Activated naive CD8-positive, alpha-beta T cell treated with anti-CD3 and anti-CD28 coated beads, Interleukin-2, amount 50 U/mL, for 24 hours (primary cell): ENCODE results near the gene ATP8B1.

Experiments
- ATAC-seq: fragments of 150-1000 bp; cut with Tn5 transposase; one replicate; pipeline ENCODE4 v1.10.0; 2021
- DNase-seq: peaks from one replicate; pipeline ENCODE4 v3.0.0; 2021
- H3K27ac Mint-ChIP-seq: one replicate; pipeline ENCODE4 v1.8.0; 2021; ENCODE audit warnings: mild to moderate bottlenecking, mixed read lengths
- H3K27me3 Mint-ChIP-seq: one replicate; pipeline ENCODE4 v1.8.0; 2021; ENCODE audit warnings: mixed read lengths
- H3K36me3 Mint-ChIP-seq: one replicate; pipeline ENCODE4 v1.8.0; 2021; ENCODE audit warnings: low read depth, mixed read lengths
- H3K4me1 Mint-ChIP-seq: one replicate; pipeline ENCODE4 v1.8.0; 2021; ENCODE audit warnings: mixed read lengths
- H3K4me3 Mint-ChIP-seq: one replicate; pipeline ENCODE4 v1.8.0; 2021; ENCODE audit warnings: mild to moderate bottlenecking, moderate library complexity, mixed read lengths
- H3K9me3 Mint-ChIP-seq: one replicate; pipeline ENCODE4 v1.8.0; 2021; ENCODE audit warnings: mixed read lengths

ATP8B1 gene

DNA sequence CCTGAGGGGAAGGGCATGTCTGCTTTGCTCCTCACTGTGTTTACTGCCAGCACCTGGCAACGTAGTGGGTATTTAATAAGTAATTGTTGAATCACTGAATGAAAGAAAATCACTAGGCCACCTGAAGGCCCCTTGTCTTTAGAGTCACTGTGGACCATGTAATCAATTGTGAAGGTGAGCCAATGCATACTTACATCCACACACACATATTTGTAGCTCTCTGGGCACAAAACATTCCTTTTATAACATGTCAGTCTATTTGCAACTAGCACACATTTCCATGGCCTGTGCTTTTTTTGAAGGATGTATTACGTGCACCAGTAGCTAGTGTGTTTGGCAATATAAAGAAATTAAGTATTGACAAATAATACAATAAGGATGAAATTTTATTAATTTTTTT is 11.2 kb downstream of the ATP8B1 start:
- no peak overlapping the region for H3K27ac Mint-ChIP-seq
- no peak for DNase-seq

DNA sequence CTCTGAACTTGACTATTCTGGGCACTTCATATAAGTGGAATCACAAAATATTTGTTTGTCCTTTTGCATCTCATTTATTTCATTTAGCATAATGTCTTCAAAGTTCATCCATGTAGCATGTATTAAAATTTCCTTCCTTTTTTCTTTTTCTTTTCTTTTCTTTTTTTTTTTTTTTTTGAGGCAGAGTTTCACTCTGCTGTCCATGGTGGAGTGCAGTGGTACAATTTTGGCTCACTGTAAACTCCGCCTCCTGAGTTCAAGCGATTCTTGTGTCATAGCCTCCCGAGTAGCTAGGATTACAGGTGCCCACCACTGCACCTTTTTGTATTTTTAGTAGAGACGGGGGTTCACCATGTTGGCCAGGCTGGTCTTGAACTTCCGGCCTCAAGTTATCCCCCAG is 11.9 kb downstream of the ATP8B1 start:
- Mint-ChIP-seq H3K4me3 (no peak overlapping the region), H3K36me3 (peaks cover 3% of the 10 kb centered on the region), H3K27ac (no peak overlapping the region), H3K27me3 (peaks cover 14% of the 10 kb centered on the region), H3K9me3 (peaks cover 3% of the 10 kb centered on the region), H3K4me1 (no peaks in the 10 kb centered on the region)
- DNase-seq (no peak), ATAC-seq (no peak)

More for the DNA sequence above, 11.2 kb downstream of the ATP8B1 start:
- peaks cover 3% of the 10 kb centered on the region for H3K36me3 Mint-ChIP-seq
- no peak for ATAC-seq
- H3K27me3 Mint-ChIP-seq = peaks cover 16% of the 10 kb centered on the region
- H3K4me3 Mint-ChIP-seq = no peak overlapping the region
- H3K9me3 Mint-ChIP-seq = peaks cover 3% of the 10 kb centered on the region
- H3K4me1 Mint-ChIP-seq = peaks cover 1% of the 10 kb centered on the region

DNA sequence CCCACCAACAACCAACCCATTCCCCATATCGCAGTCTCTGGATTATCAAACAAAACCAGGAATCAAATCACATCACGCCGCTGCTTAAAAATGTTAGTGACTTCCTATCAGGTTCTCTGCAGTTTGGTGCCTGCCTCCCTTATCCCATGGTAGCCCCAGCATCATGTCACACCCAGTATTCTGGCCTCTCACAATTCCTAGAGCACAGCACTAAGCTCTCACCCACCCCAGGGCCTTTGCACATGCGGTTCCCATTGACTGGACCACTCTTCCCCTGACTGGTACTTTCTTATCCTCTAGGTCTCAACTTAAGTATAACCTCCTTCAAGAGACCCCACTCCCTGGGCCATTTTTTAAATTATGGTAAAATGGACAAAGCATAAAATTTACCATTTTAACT is 12.8 kb downstream of the ATP8B1 start:
- H3K4me3 Mint-ChIP-seq = no peak overlapping the region
- no peaks in the 10 kb centered on the region for H3K36me3 Mint-ChIP-seq
- DNase-seq (no peak), ATAC-seq (no peak)
- no peak overlapping the region for H3K27ac Mint-ChIP-seq
- peaks cover under 1% of the 10 kb centered on the region for H3K9me3 Mint-ChIP-seq
- H3K27me3 Mint-ChIP-seq = peaks cover 10% of the 10 kb centered on the region
- no peaks in the 10 kb centered on the region for H3K4me1 Mint-ChIP-seq

DNA sequence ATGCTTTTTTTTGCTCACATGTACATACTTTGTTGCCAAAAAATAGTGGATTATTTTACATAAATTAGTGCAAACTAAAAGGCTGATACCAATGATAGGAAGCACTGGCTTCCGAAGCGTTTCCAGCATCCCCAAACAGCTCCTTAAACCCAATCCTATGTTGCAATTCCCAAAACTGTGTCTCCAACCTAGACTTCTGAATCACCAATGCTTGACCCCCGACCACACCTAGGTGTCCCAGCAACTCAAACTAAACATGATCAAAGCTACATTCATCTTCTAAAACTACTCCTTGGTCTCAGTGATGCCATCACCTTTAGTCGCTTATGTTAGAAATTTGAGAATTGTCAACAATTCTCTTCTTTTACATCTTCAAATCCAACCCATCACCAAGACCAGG is 13.4 kb downstream of the ATP8B1 start:
- Mint-ChIP-seq H3K36me3 (no peaks in the 10 kb centered on the region), H3K27me3 (peaks cover 10% of the 10 kb centered on the region), H3K4me1 (peaks cover under 1% of the 10 kb centered on the region), H3K4me3 (no peak overlapping the region), H3K9me3 (no peaks in the 10 kb centered on the region), H3K27ac (no peak overlapping the region)
- no peak for DNase-seq
- no peak for ATAC-seq

DNA sequence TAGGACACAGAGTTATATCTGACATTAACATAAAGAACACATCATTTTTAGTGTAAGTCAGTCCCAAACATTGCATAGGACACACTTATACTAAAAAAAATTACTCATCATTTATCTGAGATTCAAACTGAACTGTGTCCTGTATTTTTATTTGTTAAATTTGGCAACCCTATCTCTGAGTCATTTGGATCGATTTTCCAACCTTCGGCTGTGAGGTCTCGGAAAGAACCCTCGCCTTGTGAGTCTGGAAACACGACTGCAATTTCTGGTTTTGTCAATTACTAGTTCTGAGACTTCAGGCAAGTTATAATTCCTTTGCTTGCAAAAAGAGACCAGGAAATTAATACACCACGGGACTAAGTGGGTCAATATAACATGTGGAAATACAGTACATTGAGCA is 14.0 kb downstream of the ATP8B1 start:
- no peak for DNase-seq
- no peak for ATAC-seq
- no peaks in the 10 kb centered on the region for H3K9me3 Mint-ChIP-seq
- H3K4me1 Mint-ChIP-seq = peaks cover 6% of the 10 kb centered on the region
- no peak overlapping the region for H3K27ac Mint-ChIP-seq
- no peaks in the 10 kb centered on the region for H3K36me3 Mint-ChIP-seq
- H3K4me3 Mint-ChIP-seq = no peak overlapping the region
- peaks cover 10% of the 10 kb centered on the region for H3K27me3 Mint-ChIP-seq

DNA sequence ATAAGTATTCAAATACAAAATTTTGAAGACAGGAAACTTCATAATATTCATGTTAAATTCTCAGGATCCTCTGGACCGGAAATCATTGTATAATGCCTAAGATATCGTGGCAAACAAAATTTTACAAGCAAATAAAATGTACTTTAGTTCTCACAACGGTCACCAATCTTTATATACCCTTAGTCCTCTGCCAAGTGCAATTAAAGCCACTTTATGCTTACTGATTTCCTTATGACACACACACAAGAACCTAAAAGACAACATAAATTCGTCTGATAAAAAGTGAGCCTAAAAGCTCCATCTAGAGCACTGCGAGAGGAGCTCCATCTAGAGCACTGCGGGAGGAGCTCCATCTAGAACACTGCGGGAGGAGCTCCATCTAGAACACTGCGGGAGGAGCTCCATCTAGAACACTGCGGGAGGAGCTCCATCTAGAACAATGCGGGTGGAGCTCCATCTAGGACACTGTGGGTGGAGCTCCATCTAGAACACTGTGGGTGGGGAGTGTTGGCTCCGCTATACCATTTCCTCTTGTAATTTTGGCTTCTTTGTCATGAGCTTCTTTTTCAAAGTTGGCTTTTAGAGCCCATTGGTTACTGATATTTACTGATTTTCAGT is 15.9 kb downstream of the ATP8B1 start:
- Mint-ChIP-seq H3K27ac (no peak overlapping the region), H3K4me1 (peaks cover 6% of the 10 kb centered on the region), H3K4me3 (no peak overlapping the region), H3K9me3 (no peaks in the 10 kb centered on the region), H3K27me3 (no peaks in the 10 kb centered on the region), H3K36me3 (no peaks in the 10 kb centered on the region)
- no peak for ATAC-seq
- no peak for DNase-seq

DNA sequence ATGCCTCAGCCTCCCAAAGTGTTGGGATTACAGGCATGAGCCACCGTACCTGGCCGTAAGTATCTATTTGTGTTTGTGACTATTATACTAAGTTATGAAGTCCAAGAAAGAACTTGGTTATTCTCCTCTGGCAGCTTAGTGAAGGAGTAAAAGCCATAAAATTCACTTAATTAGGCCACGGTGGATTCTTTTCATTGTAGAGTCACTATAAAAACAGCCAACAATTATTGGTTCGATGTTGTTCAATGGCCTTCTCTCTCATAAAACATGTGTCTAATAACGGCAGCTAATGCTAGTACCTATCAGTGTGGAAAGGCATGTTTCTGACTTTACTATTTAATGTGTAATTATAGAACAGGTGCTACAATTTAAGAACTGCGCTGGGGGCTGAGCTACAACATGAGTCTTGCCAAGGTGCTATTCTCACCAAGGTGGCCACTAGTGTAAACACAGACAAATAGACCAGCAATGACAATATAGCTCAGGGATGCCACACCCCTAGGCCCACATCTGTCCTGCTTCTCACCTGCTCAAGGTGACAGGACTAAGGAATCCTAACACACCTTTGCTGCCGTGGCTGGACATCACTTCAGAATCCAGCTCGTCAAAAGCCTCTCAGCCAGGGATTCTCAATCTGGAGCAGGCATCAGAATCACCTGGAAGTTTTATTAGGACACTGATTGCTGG is 17.2 kb downstream of the ATP8B1 start:
- no peak overlapping the region for H3K4me3 Mint-ChIP-seq
- H3K9me3 Mint-ChIP-seq = no peaks in the 10 kb centered on the region
- H3K27ac Mint-ChIP-seq = no peak overlapping the region
- H3K4me1 Mint-ChIP-seq = peaks cover 9% of the 10 kb centered on the region
- no peaks in the 10 kb centered on the region for H3K36me3 Mint-ChIP-seq
- DNase-seq (no peak), ATAC-seq (no peak)
- H3K27me3 Mint-ChIP-seq = no peaks in the 10 kb centered on the region

DNA sequence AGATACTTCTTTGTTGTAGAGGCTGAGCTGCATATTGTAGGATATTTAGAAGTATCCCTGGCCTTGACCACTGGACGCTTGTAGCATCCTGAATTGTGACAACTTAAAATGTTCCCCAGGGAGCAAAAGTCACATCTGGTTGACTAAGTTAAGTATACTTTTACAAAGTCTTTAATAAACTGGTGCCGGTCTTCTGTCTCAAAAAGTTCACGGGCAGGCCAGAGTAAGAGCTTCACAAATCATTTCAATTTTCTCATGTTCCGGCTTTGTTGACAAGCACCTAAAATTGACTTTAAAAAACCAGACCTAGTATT is 18.4 kb downstream of the ATP8B1 start:
- ATAC-seq = no peak
- no peaks in the 10 kb centered on the region for H3K9me3 Mint-ChIP-seq
- DNase-seq = no peak
- no peaks in the 10 kb centered on the region for H3K27me3 Mint-ChIP-seq
- H3K36me3 Mint-ChIP-seq = no peaks in the 10 kb centered on the region
- no peak overlapping the region for H3K27ac Mint-ChIP-seq
- H3K4me3 Mint-ChIP-seq = no peak overlapping the region
- H3K4me1 Mint-ChIP-seq = peaks cover 18% of the 10 kb centered on the region

DNA sequence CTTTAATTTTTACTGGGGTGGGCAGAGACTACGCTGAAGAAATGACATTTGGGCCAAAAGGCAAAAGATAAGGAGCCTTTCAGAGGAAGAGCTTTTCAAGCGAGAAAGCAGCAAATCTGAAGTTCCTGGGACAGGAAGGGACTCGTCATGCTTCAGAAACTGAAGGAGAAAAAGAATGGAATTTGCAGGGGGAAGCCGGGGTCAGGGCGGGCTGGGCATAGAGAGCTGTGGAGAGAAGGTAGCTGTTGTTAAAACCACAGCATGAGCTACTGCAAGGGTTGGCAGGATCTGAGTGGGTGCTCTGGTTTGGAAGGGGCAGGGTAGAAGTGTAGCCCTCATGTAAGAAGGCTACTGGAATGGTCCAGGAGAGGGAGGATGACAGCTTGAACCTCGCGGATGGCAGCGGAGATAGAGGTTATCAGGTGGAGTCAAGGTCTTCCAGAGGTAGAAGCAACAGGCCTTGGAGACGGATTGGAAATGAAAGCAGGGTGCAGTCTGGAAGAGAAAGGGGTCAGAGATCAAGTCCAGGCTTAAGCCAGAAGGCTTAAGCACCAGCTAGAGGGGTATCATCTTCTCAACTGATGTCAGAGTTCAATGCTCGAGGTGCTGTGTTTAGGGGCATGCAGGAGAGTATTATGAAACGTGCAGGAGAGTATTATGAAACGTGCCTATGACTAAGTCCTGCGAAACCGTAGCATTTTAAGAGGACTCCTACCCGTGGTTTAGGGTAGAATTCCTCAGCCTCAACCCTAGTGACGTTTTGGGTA is 18.9 kb downstream of the ATP8B1 start:
- DNase-seq = no peak
- no peaks in the 10 kb centered on the region for H3K9me3 Mint-ChIP-seq

DNA sequence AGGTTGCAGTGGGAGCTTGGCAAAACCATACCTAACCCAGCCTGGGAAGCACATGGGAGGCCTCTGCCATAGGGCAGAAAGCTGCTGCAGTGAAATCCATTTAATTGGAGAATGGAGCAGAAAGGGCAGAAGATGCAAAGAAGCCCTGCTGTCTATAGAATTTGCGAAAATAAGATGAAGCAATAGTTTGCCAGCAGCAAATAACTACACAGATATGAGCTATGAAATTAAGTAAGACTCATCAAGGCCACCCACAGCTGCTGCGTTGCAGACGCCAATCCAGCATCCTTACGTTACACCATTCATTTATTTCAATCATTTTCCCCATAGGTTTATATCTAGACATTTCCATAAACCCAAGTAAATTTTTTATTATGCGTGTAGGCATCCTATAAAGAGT is 21.1 kb downstream of the ATP8B1 start:
- Mint-ChIP-seq H3K9me3 (no peaks in the 10 kb centered on the region), H3K27me3 (no peaks in the 10 kb centered on the region), H3K27ac (no peak overlapping the region), H3K4me1 (peaks cover 20% of the 10 kb centered on the region), H3K36me3 (no peaks in the 10 kb centered on the region), H3K4me3 (no peak overlapping the region)
- ATAC-seq = no peak
- no peak for DNase-seq

More for the DNA sequence above, 18.9 kb downstream of the ATP8B1 start:
- no peaks in the 10 kb centered on the region for H3K36me3 Mint-ChIP-seq
- peak; percentile 73 for ATAC-seq
- H3K27me3 Mint-ChIP-seq = no peaks in the 10 kb centered on the region
- H3K4me3 Mint-ChIP-seq = no peak overlapping the region
- H3K4me1 Mint-ChIP-seq = peaks cover 18% of the 10 kb centered on the region
- no peak overlapping the region for H3K27ac Mint-ChIP-seq

DNA sequence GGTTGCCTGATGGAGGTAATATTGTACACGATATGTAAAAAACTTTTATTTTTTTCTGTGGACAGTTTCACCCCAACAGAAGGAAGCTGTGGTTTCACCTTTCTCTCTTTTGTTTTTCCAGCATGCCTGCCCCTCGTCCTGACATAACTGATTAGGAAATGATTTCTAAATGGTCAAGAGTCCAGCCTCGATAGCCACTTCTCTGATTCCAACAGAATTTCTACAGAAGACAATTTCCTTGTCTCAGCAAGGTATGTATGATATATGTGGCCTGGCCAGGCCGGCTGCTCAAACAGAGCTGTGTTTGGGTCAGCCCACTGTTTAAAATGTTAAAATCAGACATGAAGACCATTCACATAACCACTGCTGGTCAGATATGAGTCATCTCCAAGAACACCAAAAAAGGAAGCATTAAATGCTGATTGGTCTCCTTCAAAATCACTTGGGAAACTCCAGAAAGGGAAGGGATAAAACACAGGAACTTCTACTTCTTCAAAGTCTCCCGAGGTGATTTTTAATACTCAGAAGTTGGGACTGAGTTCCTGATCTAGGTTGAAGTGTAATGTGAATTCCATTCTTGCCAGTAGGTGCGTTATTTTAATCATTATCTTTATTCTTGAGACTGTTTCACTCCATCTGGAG is 22.3 kb downstream of the ATP8B1 start:
- Mint-ChIP-seq H3K9me3 (no peaks in the 10 kb centered on the region), H3K36me3 (peaks cover 2% of the 10 kb centered on the region), H3K27me3 (no peaks in the 10 kb centered on the region), H3K4me3 (no peak overlapping the region), H3K4me1 (peaks cover 33% of the 10 kb centered on the region), H3K27ac (no peak overlapping the region)
- DNase-seq (no peak), ATAC-seq (no peak)

DNA sequence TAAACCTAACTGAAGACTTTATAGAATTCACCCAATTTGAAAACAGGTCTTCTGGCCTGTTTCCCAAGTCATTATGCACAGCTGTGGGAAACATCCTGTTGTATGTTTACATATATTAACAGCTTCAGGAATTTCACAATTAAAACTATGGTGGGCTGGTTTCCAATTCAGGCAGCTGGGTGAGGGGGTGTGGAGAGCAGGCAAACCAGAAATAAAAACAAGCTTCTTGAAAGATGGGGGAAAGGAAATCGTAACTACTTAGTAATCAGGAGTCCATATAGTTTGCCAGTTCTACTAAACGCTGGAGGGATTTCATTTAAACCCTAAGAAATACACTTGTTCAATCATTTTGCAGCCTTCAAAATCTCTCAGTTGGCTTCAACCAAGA is 22.8 kb downstream of the ATP8B1 start:
- Mint-ChIP-seq H3K36me3 (peaks cover 2% of the 10 kb centered on the region), H3K27me3 (no peaks in the 10 kb centered on the region), H3K27ac (no peak overlapping the region), H3K9me3 (no peaks in the 10 kb centered on the region), H3K4me3 (no peak overlapping the region), H3K4me1 (peaks cover 38% of the 10 kb centered on the region)
- ATAC-seq (no peak), DNase-seq (no peak)

DNA sequence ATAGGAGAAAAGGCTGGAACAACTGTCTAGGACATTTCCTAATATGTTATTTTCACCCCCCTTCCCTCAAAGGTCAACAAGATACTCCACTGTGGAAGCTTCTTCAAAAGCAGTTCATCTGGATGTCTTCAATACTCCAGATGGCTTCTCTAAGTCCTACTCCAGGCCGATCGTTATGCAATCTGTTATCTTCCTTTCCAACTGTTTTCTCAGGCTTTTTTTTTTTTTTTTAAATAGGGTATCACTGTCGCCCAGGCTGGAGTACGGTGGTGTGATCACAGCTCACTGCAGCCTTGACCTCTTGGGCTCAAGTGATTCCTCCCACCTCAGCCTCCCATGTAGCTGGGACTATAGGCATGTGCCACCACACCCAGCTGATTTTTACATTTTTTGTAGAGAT is 26.3 kb downstream of the ATP8B1 start:
- ATAC-seq = no peak
- Mint-ChIP-seq H3K9me3 (no peaks in the 10 kb centered on the region), H3K27me3 (peaks cover 4% of the 10 kb centered on the region), H3K27ac (peak overlapping the region; percentile 88), H3K4me3 (no peak overlapping the region), H3K4me1 (peaks cover 38% of the 10 kb centered on the region), H3K36me3 (peaks cover 2% of the 10 kb centered on the region)
- no peak for DNase-seq

DNA sequence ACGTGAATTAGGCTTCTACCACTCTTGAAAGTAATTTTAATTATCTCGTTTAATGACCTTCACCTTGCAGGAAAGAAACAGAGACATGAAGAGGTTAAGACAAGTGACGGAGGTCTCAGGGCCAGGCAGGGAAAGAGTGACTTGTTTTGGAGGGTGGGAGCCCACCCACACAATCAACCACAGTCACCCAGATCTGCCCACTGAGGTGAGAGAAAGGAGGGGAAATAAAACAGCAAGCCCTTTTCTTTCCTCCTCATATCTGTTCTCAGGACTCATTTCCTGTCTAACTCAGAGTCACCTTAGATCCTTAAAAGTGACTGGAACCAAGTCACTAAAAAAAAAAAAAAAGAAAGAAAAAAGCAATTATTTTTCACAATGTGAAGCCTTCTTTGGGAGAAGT is 26.8 kb downstream of the ATP8B1 start:
- peaks cover 38% of the 10 kb centered on the region for H3K4me1 Mint-ChIP-seq
- H3K36me3 Mint-ChIP-seq = peaks cover 2% of the 10 kb centered on the region
- peaks cover 4% of the 10 kb centered on the region for H3K27me3 Mint-ChIP-seq
- H3K9me3 Mint-ChIP-seq = no peaks in the 10 kb centered on the region
- peak overlapping the region; percentile 33 for H3K4me3 Mint-ChIP-seq
- ATAC-seq (peak; percentile 80), DNase-seq (peak; percentile 53)
- peak overlapping the region; percentile 88 for H3K27ac Mint-ChIP-seq

DNA sequence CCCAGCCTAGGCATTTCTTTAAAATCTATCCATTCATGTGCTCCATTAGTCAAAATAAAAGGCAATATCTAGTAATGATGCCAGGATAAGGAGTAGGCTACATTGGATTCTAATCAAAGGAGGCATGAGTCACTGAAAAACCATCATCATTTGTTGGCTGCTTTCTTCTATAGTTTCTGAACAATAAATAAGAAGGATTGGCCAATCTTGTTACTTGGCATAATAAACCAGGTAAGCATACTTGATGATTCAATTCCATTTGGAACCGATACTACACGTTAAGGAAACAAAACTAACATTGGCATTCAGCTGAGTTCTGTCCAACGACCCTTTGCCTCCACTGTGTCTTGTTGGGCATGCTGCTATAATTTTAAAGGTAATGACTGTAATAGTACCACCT is 27.2 kb downstream of the ATP8B1 start:
- H3K4me1 Mint-ChIP-seq = peaks cover 35% of the 10 kb centered on the region
- H3K27ac Mint-ChIP-seq = peak overlapping the region; percentile 88
- DNase-seq (no peak), ATAC-seq (peak; percentile 34)
- peaks cover 4% of the 10 kb centered on the region for H3K27me3 Mint-ChIP-seq
- peak overlapping the region; percentile 33 for H3K4me3 Mint-ChIP-seq
- no peaks in the 10 kb centered on the region for H3K9me3 Mint-ChIP-seq
- H3K36me3 Mint-ChIP-seq = peaks cover 2% of the 10 kb centered on the region
